Ovary (tissue), 9 donors: Measurements from ENCODE around the gene MEIOB. TPM values are rescaled to one million over a fixed set of nuclear protein-coding genes. Genes with fewer than 3 reads are reported as not detected.

Experiments used
- DNase-seq, 5 donors: peaks; one replicate each; pipeline ENCODE4 v3.0.0-alpha.2; 2019 to 2020
- H3K27ac ChIP-seq, 2 donors: fragments of 200-600 bp; one replicate each; pipeline versions ENCODE4 v1.5.1 to v1.8.0; 2019 to 2022
- H3K27me3 ChIP-seq: fragments of 200-600 bp; one replicate; pipeline ENCODE4 v1.8.0; 2022
- H3K36me3 ChIP-seq: fragments of 200-600 bp; sonication (generic); one replicate; pipeline ENCODE4 v1.5.1; 2019
- H3K4me1 ChIP-seq: one replicate; pipeline ENCODE4 v1.8.1; 2013; ENCODE audit warnings: mild to moderate bottlenecking, moderate library complexity; ENCODE audit not compliant: insufficient read depth
- H3K4me3 ChIP-seq: fragments of 200-600 bp; sonication (generic); one replicate; pipeline ENCODE4 v1.5.1; 2017
- H3K9me3 ChIP-seq, 2 donors: fragments of 200-600 bp in 1 of 2; sonication (generic) in 1 of 2; one replicate each; pipeline versions ENCODE4 v1.5.1 to v1.8.1; 2013 to 2019; ENCODE audit warnings: mild to moderate bottlenecking in 1 of 2, moderate library complexity in 1 of 2
- EP300 ChIP-seq: sonication (generic); formaldehyde crosslinking; IDR thresholded peaks from one replicate; pipeline ENCODE4 v1.6.1; 2017; ENCODE audit warnings: antibody characterized with exemption
- POLR2A ChIP-seq: fragments of 450-650 bp; IDR thresholded peaks from one replicate; pipeline ENCODE4 v1.6.1; 2017; ENCODE audit warnings: antibody characterized with exemption, mild to moderate bottlenecking, moderate library complexity
- WGBS, 3 donors: extraction: QIAGEN DNeasy Blood & Tissue Kit in 1 of 3; methylation state at CpG; one replicate each; pipeline versions ENCODE4 v1.1.5 to v1.1.7; 2013 to 2017; 5-methylcytosine and 5-hydroxymethylcytosine counted together
- intact Hi-C, 4 donors: fragments of 100-400 bp; cut with DNase I; formaldehyde crosslinking; loops; one replicate each; pipeline versions ENCODE4 v1.11.0 to v1.15.1; 2022 to 2023
- polyA plus RNA-seq, 2 donors: library from polyadenylated mRNA; stranded (reverse); fragments of 200-250 nt in 1 of 2; fragments of 350-450 nt in 1 of 2; fragmentation: Illumina TruSeq in 1 of 2; extraction: RNeasy Lipid Tissue Mini Kit (QIAGEN cat#74804) in 1 of 2; gene quantifications; one replicate each; pipeline ENCODE4 v1.2.3, GENCODE V29; 2013 to 2014
- total RNA-seq, 7 donors: library from RNA; depleted of rRNA in 2 of 7; stranded (reverse); fragments of >200 nt in 2 of 7; fragmentation: NEBNext Ultra II Directional in 3 of 7; extraction: Animal tissue kit (Norgen Biotek cat#: 25700) in 3 of 7; gene quantifications; one replicate each; pipeline versions ENCODE4 v1.1.0 to v1.2.4, GENCODE V29; 2016 to 2023
- TF ChIP-seq, protein P1 (sequence below), 3 donors: fragments of 450-650 bp in 2 of 3; fragments of 200-600 bp in 1 of 3; IDR thresholded peaks; one replicate each; pipeline versions ENCODE4 v1.5.1 to v1.8.0; 2016 to 2022; ENCODE audit warnings: antibody characterized with exemption in 3 of 3, mild to moderate bottlenecking in 1 of 3
- donor health status: DM: no; HTN: no; CAD: no; lungs with moderate emphysema.
- donor health status: DM: no; HTN: no; CAD: no.
- donor health status: Bipolar disorder and iron deficiency.
- donor health status: DM: yes; HTN: yes; CAD: no.
- donor health status: DM: no; HTN: no; CAD: no.
- donor health status: DM: yes; HTN: yes; CAD: no.

MEIOB gene
- total and polyA plus RNA-seq, 9 donors, result 0.23 to 0.27 (median 0.24) TPM; not detected in 5

DNA sequence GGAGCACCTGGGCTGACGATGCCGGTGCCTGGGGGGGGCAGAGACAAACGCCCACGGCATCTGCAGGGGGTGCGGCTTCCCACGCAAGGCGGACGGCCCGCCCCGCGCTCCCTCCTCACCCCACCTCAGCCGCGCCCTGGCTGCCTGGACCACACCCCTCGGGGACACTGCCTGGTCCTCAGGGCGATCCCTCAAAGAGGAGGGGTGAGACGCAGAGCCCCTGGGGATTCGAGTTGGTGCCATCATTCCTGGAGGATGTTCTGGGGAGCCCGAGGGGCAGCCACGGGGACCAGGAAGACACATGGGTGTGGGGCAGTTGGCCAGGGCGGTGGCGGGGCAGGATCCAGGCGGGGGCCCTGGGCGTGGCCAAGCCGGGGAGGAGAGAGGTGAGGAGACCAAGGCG is 82.3 kb downstream of the MEIOB start:
- peak in 4 of 5 donors; percentile 20 to 36 (median 28) for DNase-seq
- 85 to 90% (median 85%) methylated on average over 17 to 25 of the region's 25 CpGs for WGBS, 3 donors
- no peak for TF ChIP-seq EP300
- TF ChIP-seq, protein P1, sequence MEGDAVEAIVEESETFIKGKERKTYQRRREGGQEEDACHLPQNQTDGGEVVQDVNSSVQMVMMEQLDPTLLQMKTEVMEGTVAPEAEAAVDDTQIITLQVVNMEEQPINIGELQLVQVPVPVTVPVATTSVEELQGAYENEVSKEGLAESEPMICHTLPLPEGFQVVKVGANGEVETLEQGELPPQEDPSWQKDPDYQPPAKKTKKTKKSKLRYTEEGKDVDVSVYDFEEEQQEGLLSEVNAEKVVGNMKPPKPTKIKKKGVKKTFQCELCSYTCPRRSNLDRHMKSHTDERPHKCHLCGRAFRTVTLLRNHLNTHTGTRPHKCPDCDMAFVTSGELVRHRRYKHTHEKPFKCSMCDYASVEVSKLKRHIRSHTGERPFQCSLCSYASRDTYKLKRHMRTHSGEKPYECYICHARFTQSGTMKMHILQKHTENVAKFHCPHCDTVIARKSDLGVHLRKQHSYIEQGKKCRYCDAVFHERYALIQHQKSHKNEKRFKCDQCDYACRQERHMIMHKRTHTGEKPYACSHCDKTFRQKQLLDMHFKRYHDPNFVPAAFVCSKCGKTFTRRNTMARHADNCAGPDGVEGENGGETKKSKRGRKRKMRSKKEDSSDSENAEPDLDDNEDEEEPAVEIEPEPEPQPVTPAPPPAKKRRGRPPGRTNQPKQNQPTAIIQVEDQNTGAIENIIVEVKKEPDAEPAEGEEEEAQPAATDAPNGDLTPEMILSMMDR (IDR thresholded peaks at IDR 0.05), result no peak
- TF ChIP-seq POLR2A, result no peak
- intact Hi-C loops, result no loop called here
- Histone ChIP-seq H3K4me3 (no peak overlapping the region), H3K36me3 (no peaks in the 10 kb centered on the region), H3K4me1 (no peaks in the 10 kb centered on the region), H3K9me3 (no peaks in the 10 kb centered on the region), H3K27me3 (no peaks in the 10 kb centered on the region), H3K27ac (no peak overlapping the region)

DNA sequence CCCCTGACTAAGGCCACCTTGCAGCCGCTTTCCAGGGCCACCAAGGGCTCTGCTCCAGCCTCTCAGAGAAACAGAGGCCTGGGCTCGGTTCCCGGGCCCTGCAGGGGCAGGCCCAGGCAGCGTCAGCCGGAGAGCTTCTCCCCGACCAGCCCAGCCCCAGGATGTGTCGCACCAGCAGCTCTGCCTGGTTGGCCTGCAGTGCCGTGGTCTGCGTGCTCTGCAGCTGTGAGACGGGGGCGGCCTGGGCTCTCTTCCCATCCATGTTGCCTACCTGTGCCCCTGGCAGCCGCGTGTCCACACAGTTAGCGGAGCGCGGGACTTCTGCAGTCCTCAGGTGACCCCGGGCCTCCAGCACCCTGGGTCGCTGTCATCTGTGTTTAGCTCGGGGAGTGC is 83.3 kb downstream of the MEIOB start:
- TF ChIP-seq POLR2A (no peak), EP300 (no peak)
- TF ChIP-seq, protein P1 (IDR thresholded peaks at IDR 0.05), result no peak
- peak in 2 of 5 donors; percentile 20 to 36 for DNase-seq
- no peaks in the 10 kb centered on the region for H3K36me3 ChIP-seq
- H3K27me3 ChIP-seq, result no peaks in the 10 kb centered on the region
- H3K27ac ChIP-seq, result no peak overlapping the region
- 38 to 60% (median 44%) methylated on average over 18 to 19 of the region's 19 CpGs for WGBS, 3 donors
- H3K4me3 ChIP-seq, result no peak overlapping the region
- H3K9me3 ChIP-seq, result no peaks in the 10 kb centered on the region
- no peaks in the 10 kb centered on the region for H3K4me1 ChIP-seq
- intact Hi-C loops, result no loop called here

DNA sequence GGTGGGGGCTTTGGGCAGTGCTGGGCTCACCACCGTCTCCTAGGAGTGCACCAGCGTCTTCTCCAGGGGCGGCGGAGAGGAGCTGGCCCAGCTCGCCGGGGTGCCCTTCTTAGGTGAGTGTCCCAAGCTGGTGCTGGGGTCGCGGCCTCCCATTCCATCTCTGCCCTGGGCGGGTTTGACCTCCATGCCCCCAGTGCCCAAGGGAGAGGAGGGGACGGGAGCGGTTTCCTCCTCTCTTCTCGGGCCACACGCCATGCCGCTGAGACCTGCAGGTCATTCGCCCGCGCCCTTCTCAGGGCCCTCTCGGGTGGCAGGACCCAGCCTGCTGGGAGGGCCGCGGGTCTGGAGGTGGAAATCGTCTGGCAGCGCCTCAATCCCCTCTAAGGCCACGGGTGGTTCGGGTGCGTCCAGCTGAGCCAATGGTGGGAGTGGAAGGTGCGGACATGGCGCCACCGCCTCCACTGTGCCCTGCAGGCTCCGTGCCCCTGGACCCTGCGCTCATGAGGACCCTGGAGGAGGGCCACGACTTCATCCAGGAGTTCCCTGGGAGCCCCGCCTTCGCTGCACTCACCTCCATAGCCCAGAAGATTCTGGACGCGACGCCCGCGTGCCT is 83.8 kb downstream of the MEIOB start:
- WGBS, 3 donors, result 84 to 89% (median 87%) methylated on average over 35 to 38 of the region's 38 CpGs
- intact Hi-C loops, result no loop called here

DNA sequence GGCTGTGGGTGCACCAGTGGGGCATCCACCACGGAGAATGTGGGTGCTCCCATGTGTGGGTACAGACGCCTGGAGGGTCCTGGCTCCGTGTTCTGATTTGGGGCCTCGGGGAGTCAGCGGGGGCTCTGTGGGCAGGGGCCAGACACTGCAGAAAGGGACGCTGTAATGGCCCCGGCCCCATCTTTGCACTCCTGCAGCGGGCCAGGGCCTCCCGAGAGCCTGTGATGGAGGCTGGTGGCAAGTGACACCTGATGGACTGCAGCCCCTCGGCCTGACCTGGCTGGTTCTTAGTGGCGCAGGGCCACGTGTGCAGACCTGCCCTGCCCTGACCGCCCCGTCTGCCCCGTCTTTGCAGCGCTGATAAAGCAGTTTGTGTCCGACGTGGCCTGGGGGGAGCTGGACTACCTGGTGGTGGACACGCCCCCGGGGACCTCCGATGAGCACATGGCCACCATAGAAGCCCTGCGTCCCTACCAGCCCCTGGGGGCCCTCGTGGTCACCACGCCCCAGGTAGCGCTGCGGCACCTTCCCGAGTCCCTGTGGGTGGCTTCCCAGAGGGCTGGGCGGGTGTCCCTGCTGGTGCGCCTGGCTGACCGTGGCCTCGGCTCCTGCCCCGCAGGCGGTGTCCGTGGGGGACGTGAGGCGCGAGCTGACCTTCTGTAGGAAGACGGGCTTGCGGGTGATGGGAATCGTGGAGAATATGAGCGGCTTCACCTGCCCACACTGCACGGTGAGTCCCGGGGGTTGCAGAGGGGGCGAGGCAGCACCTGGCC is 84.5 kb downstream of the MEIOB start:
- H3K27ac ChIP-seq, result no peak overlapping the region
- TF ChIP-seq POLR2A, result no peak
- TF ChIP-seq, protein P1 (IDR thresholded peaks at IDR 0.05), result no peak
- no peak for TF ChIP-seq EP300
- no peaks in the 10 kb centered on the region for H3K27me3 ChIP-seq
- H3K4me1 ChIP-seq, result no peaks in the 10 kb centered on the region
- no peak overlapping the region for H3K4me3 ChIP-seq
- DNase-seq, result peak; percentile 12 to 32 (median 25)
- 89 to 90% (median 89%) methylated on average over 39 to 44 of the region's 44 CpGs for WGBS, 3 donors
- no peaks in the 10 kb centered on the region for H3K36me3 ChIP-seq
- H3K9me3 ChIP-seq, result no peaks in the 10 kb centered on the region
- intact Hi-C loops, result no loop called here

More for the DNA sequence above, 83.8 kb downstream of the MEIOB start:
- TF ChIP-seq EP300 (no peak), POLR2A (no peak)
- TF ChIP-seq, protein P1 (IDR thresholded peaks at IDR 0.05), result no peak
- Histone ChIP-seq H3K4me1 (no peaks in the 10 kb centered on the region), H3K27me3 (no peaks in the 10 kb centered on the region), H3K36me3 (no peaks in the 10 kb centered on the region), H3K27ac (no peak overlapping the region), H3K9me3 (no peaks in the 10 kb centered on the region), H3K4me3 (no peak overlapping the region)
- peak in 4 of 5 donors; percentile 13 to 38 (median 20) for DNase-seq
